Suppressor macrophage treated with lipopolysaccharide for 1 hour (primary cell): Measurements from ENCODE around the gene SUSD3.

ENCODE experiments used
- DNase-seq, 3 donors: peaks; one replicate each; pipeline ENCODE4 v3.0.0-alpha.2; 2020 to 2022

Gene SUSD3

GRCh38 chr9:93077811-93078210 is 19.3 kb downstream of the SUSD3 start:
- no peak for DNase-seq

DNA sequence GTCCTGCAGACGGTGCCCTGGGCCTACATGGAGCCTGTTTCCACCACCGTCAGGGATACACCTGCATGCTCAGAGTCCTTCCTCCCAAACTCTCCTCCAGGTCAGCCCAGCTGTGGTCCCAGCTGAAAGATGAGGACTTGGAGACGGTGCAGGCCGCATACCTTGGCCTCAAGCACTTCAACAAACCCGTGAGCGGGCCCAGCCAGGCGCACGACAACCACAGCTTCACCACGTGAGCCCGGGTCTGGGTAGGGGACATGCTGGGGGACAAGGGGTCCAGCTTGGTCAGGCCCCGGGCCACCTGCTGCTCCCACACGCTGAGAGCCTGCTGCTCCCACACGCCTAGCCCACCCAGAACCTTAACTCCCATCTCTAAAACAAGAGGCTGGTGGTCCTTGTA is 20.9 kb downstream of the SUSD3 start:
- DNase-seq: no peak

DNA sequence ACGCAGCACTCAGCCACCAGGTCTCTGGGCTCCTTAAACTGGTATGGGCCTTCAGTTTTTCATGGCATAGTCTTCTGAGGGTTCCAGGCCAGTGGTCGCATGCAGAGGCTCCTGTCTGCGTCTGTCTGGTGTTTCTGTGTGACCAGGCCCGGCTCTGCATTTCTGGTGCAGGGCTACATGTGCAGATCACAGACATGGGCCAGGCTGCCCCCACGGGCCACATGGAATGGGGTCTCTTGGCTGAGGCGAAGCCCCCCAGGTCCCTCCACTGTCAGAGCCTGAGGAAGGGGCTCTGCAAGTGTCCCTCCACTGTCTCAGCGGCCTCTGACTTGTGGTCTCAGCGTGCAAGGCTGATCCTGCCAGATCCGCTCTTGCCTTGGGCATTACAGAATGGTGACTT is 21.9 kb downstream of the SUSD3 start:
- no peak for DNase-seq

DNA sequence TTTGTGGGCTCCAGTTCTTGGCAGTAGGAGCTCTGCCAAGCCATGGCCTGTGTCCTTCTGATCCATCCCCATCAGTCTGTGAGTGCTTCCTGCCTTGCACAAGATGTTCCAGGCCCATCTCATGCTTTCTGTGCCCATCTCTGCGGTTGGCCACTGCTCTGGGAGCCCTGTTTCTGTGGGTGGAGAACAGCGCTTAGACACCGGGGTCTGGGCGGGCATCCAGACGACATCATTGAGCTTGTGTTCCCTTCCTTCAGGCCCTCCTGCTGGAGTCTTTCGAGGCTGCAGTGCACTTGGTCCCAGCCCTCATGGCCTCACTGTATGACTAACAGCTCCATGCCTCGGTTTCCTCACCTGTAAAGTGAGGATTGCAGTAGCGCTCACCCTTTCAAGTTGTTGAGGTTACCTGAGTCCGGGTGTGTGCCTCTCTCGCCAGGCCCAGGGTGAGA is 22.6 kb downstream of the SUSD3 start:
- no peak for DNase-seq

DNA sequence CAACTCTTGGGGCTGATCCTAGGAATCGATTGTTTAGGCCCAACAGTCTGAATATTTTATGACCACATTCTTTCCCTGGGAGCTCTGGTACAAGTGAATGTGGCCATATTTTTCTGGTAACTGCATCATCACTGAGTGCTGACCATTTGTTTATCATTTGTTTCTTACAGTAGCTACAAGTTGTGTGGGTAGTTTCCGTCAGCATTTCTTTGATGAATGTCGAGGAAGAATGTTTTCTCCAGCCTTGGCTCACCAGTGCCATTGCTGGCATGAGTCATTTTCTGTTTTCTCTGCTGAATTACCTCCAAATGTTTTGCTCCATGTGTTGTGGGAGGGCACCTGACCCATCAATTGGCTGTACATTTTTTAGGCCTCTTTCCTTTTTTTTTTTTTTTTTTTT is 23.4 kb downstream of the SUSD3 start:
- DNase-seq: peak; percentile 61 to 79 (median 67)

- no peak for DNase-seq
Measured at GRCh38 chr9:93082841-93083411, 24.4 kb downstream of the SUSD3 start.

GRCh38 chr9:93083592-93084470 is 25.3 kb downstream of the SUSD3 start:
- DNase-seq: peak in 2 of 3 donors; percentile 26 to 57

DNA sequence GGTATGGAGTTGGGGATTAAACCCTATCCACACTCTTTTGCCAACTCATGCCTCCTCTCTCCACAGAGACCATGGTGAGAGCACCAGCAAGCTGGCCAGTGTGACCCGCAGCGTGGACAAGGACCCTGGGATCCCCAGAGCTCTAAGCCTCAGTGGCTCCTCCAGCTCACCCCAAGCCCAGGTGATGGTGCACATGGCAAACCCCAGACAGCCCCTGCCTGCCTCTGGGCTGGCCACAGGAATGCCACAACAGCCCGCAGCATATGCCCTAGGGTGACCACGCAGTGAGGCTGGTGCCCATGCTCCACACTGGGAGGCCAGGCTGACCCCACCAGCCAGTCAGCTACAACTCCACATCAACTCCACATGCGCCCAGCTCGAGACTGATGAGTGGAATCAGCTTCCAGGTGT is 26.0 kb downstream of the SUSD3 start:
- DNase-seq: no peak

DNA sequence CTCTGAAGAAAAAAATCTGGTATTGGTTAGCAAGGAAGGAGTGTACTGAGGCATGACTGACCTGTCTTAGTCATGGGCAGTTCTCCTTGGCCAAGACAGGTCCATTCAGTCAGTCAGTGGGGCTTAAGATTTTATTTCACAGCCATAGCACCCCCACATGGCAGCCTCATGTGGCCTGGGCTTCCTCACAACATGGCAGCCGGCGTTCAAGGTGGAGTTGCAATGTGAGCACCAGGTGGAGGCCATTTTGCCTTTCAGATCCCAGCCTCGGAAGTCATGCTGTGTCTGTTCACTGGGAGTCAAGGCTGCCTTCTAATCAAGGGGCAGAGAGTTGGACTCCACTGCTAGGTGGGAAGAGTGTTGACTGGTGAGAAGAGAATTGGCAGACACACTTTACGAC is 27.2 kb downstream of the SUSD3 start:
- no peak for DNase-seq

DNA sequence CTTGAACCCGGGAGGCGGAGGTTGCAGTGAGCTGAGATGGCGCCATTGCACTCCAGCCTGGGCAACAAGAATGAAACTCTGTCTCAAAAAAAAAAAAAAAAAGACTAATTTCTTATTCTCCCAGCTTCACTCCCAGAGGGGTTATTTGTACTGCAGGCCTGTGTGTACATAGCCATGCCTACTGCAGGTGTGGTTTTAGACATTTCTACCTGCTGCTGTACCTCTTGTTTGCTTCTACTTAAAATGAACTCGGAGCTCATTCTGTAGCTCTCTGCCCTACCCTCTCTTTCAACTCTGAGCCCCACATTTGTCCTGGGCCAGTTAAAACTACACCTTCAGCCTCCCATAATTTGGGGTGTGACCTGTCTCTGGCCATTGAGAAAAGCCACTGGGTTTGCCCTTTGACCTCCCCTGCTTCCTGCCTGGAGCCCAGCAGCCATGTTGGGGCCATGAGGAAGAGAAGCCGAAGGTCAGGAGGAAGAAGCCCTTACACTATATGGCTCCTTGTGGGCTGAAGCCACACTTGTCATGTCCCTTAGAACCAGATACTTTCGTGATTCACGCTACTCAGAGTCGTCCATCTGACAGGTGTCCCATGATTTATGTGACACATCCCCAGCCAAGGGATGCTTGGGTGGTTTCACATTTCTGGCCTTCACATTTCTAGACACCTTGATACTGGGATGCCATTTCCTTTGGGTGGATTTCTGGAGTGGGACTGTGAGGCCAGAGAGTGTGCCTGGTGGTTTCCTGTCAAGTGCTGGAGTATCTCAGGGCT is 28.1 kb downstream of the SUSD3 start:
- no peak for DNase-seq

- DNase-seq: no peak
Measured at GRCh38 chr9:93087971-93088655, 29.6 kb downstream of the SUSD3 start.

GRCh38 chr9:93088656-93089015 is 30.1 kb downstream of the SUSD3 start:
- no peak for DNase-seq

DNA sequence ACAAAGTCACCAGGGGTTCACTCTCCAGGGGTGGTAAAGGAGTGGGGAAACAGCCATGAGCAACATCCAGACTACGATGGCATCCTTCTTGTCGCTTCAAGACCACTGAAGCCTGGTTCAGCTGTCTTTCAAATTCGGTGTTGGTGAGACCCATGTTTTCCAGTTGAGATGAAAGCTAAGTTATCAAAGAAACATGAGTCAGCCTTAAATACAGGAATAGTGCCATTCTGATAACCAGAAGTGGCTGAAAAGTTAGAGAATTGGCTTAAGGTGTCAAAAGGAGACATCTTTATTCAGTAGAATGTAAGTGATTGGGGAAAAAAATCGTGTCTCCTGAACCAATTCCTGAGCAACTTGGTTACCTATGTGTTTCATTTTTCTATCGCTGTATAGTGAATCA is 30.5 kb downstream of the SUSD3 start:
- no peak for DNase-seq

- DNase-seq: no peak
Measured at GRCh38 chr9:93089481-93089991, 31.0 kb downstream of the SUSD3 start.

DNA sequence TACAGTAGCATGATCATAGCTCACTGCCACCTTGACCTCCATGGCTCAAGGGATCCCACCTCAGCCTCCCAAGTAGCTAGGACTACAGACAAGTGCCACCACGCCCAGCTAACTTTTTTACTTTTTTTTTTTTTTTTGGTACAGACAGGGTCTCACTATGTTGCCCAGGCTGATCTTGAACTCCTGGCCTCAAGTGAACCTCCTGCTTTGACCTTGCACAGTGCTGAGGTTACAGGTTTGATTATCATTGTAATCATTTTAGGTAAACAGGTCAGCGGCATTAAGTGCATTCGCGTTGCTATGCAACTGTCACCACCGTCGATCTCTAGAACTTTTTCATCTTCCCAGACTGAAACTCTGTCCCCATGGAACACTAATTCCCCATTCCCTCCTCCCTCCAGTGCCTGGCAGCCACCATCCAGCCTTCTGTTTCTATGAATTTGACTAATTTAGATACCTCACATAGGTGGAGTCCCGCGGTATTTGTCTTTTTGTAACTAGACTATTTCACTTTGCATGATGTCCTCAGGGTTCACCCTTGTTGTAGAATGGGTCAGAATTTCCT is 31.7 kb downstream of the SUSD3 start:
- DNase-seq: no peak

DNA sequence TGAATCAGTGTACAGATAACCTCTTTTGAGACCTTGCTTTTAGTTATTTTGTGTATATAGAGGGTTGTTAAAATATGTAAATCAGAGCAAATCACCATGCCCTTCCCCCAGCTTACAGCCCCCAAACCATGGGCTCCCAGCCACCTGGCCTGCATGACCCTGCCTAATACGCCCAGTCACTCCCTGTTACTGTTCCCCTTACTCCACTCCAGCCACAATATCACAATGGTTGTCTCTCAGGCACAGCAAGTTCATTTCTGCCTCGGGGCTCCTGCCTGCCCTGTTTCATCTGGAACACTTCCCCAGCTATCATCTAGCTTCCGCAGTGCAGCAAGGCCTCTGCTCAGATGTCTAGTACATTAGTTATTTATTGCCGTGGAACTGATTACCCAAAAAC is 32.6 kb downstream of the SUSD3 start:
- DNase-seq: no peak

DNA sequence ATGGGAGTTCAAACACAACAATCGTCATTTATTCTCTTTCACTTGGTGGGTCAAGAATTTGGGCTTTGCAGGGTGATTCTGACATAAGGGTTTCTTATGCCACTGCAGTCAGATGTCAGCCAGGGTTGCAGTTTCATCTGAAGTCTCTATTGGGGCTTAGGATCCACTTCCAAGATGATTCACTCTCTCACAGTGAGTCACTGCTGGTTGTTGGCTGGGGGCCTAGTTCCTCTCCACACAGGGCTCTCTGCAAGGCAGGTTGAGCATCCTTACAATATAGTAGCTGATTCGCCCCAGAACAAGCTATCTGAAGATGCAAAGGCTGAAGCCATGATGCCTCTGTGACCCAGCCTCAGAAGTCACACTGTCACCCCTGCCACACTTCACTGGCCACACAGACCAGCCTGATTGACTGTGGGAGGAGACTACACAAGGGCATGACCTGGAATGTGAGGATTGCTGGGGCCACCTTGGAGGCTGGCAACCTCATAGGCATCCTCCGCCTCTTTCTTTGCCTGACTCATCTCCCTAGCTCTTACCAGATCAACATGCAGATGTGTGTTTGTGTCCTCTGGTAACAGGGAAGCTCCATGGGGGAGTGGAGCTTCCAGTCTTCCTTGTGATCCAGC is 33.1 kb downstream of the SUSD3 start:
- DNase-seq: peak; percentile 68 to 81 (median 74)

- DNase-seq: no peak
Measured at GRCh38 chr9:93092251-93092991, 33.9 kb downstream of the SUSD3 start.

DNA sequence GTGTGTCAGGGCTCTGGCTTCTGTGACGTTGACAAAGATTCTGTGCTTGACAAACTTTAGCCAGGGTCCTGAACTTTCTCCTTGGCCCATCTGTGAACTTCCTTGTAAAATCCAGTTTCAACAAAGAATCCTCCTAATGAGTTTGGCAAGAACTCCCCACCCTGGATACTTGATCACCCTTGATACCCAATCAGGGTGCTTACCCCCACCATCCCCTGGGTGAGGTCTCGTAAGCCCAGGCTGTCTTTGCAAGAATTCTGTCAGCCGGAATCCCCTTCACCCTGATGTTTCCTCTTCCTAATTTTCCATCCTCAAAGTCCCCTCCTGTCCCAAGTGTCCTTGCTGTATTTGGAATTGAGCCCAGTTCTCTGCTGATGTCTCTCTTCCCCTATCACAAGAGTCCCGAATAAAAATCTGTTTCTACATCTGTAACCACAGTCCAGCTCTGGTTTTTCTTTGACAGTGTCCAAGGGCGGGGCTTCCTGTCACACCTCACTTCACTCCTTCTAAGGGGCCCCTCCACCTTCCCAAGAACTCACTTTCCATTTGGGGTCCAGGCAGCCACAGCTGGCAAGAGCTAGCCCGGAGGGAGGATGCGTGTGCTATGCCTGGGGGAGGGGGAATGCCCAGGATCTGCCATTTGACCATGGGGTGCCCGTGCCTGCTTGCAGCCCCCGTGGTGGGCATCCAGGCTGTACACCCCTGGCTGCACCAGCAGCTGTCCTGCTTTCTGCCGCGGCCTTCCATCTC is 34.8 kb downstream of the SUSD3 start:
- DNase-seq: peak; percentile 65 to 87 (median 82)

GRCh38 chr9:93093877-93094657 is 35.6 kb downstream of the SUSD3 start:
- DNase-seq: no peak
